Activated CD4-positive, alpha-beta T cell treated with anti-CD3 and anti-CD28 coated beads for 4 hours (primary cell): ENCODE results near the gene TMEM51.

ENCODE experiments used
- DNase-seq, 2 donors: peaks; one replicate each; pipeline ENCODE4 v3.0.0-alpha.2; 2020

The TMEM51 gene

DNA sequence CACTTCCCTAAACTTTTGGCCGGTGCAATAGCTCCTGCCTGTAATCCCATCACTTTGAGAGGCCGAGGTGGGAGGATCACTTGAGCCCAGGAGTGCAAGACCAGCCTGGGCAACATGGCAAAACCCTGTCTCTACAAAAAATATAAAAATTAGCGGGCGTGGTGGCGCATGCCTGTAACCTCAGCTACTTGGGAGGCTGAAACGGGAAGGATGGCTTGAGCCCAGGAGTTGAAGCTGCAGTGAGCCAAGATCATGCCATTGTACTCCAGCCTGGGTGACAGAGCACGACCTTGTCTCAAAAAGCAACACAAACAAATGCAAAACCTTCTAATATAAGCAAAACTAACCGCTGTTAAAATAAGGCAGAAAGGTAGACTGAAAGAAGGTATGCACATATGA, 25.9 kb downstream of the TMEM51 start:
- DNase-seq, result no peak

DNA sequence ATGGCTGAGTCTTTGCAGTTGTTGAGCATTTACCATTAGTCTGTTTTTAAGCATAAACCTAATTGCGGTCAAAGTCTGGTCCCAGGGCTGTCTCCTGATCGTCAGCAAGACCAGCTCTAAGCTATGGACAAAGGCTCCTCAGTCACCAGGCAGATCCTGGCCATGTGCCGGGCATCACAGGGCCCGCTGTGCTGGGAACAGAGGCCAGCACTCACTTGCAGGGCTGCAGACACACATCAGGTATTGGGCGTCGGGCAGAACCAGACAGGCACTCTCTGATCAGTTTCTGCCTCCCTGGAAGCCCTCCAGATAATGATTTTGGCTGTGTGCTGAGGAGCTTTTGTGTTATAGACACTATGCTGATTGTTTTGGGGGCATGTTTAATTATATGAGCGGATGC, 26.6 kb downstream of the TMEM51 start:
- DNase-seq, result no peak

DNA sequence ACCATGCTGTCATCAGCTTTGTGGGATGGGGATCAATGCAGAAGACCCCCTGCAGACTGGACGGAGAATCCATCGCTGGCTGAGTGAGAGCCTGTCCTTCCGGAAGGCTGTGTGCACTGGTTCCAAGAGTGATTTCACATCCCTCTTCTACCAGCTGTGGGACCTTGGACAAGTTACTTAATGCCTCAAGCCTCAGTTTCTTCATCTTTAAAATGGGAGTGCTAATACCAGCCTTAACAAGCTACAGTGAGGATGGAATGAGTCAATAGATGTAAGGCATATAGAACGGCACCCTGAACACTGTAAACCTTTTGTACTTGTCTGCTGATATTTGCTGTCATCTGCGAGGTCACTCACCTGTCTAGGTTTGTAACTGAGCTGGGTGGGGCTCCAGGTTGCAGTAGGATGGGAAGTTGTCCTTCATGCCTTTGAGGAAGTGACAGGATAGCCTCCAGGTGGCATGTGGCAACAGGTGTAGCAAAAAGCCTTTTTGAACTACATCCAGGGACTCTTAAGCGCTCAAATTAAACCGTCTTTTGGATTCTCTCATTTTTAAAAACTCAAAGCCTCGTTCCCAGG, 27.5 kb downstream of the TMEM51 start:
- no peak for DNase-seq

DNA sequence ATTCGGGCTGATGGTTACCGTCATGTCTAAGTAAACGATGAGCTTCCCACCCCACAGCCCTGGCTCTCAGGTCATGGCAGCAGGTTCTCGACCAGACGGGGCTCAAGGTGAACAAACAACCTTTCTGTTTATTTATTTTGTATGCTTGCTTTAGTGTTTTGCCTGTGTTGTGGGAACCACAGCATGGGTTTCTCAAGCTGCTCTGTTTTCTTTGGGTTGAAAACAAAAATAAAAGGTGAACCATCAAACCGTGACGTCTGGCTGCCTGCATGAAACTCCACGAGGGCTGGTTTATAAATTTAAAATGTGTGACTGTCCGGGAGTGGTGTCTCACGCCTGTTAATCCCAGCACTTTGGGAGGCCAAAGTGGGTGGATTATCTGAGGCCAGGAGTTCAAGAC, 28.0 kb downstream of the TMEM51 start:
- no peak for DNase-seq

DNA sequence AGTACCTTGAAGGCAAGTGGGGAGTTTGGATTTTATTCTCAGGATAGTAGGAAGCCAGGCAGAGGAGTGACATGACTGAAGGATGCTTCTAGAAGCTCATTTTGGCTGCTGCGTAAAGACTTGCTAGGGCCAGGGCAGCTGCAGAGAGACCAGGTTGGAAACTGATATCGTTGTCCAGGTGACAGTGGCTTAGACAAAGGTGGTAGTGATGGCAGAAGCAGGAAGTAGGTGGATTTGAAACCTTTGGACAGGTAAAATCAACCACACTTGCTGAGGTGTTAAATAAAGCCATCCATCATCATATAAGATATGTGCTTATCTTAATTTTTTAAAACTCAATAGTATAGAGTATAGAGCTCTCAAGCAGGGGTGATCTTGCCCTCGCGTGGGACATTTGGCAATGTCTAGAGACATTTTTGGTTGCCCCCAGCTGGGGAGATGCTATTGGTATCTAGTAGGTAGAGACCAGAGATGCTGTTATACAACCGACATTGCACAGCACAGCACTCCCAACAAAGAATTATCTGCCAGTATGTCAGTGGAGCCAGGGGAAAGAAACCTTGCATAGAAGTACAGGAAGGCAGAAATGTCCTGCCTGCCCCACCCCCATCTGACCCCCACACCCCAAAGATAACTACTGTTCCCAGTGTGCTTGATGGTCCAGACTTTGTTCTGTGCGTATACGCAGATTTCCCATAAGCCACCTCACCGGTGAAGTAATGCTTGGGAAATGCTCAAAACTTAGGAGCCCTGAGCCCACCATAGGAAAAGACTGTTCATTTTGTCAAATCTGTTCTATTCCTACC, 31.1 kb downstream of the TMEM51 start:
- no peak for DNase-seq

DNA sequence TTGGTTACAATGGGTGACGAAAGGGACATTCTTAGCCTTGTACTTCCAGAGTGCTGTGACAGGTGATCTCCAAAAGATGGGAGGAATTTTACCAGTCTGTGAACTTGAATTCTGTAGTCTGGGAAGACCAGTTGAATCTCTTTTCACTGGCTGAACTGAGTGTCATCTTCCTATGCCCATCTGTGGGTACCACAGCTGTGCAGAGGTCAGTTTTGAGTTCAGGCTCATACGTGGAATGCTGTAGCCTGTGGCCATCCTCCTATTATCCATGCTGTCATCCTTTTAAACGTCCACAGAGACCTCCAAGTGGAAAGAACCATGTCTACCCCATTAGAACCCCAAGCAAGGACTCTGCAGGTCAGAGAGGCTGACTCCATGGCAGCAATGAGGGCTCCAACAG, 32.1 kb downstream of the TMEM51 start:
- DNase-seq, result no peak

DNA sequence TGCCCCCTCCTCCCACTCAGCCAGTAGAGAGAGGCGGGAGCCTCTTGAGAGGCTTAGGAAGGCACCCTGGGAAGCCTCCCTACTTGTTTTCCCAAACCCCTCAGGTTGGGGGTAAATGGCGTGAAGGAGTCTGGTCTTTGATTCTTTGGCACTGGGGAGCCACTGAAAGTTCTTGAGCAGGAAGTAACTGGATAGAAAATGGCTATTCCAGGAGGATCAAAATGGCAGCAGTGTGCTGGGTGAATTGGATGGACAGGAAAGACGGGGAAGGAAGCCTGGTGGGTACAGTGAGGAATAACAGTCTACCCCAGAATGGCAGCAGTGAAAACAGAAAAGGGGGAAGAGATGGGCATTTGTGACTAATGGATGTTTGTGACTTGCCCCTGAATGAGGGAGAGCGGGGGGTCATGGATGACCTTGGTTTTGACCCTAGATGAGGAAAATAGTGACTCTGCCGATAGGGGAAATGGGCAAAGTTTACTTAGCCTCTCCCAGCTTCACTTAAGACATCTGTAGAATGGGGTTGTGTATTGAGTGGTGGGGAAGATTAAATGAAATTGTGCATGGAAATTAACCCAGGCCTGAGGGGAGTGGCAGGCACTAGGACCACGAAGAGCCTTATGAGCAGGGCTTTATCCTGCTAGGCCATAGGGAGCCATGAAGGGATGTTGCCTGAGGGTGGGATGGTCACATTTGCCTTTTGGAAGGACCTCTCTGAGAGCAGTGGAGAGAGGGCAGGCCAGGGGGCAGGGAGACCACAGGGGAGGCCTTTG, 32.7 kb downstream of the TMEM51 start:
- DNase-seq, result no peak

DNA sequence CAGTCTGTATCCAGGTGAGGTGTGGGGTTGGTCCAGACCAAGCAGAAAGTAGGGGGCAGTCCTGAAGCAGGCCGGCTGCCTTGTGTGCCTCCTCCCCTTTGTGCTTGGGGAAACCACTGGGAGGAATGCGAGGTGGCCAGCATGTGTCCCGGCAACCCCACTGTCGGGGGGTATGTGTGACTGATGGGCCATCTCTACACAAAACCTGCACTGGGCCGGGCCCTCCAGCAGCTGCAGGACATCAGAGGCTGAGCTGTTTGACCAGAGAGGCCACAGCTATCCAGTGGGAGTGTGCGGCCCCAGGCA, 33.3 kb downstream of the TMEM51 start:
- DNase-seq, result no peak

DNA sequence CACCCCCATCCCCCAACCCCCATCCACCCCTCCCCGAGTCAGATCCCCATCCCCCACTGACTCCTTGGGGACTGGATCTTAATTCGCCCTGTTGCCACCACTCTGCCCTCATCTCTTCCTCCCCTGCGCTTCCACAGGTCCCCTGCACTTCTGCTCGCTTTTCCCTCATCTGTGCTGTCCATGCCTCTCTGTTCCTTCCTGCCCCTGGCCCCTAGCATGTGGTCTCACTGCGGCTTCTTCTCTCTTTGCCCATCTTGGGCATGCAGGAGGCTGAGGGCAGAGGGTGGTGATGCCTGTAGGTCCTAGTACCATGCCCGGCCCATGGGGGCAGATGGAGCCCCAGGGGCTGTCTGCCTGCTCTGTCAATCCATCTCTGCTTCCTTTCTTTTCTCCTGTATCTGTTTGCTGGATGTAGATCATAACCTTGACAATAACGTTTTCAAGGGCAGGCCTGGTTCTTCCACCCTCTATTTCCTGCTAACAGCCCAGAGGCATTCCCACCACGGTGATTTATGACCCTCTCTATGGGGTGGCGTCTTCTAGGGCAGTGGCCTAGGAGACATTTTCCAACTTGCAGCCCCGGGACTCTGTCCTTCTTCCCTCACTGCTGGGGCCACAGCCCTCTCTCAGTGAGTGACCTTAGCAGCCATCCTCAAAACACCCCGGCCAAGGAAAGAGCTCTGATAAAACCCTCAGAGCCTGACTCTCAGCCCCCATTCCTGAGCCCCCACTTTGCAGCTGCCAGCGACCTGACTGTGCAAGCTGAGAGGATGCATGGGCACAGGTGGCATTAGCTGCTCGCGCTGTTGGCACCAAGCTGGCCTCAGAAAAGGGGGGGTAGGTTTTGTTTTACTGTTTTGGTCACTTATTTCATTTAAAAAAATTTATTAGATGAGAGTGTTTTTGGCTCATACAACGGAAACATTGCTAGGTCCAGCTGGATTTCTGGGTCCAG, 33.9 kb downstream of the TMEM51 start:
- no peak for DNase-seq

DNA sequence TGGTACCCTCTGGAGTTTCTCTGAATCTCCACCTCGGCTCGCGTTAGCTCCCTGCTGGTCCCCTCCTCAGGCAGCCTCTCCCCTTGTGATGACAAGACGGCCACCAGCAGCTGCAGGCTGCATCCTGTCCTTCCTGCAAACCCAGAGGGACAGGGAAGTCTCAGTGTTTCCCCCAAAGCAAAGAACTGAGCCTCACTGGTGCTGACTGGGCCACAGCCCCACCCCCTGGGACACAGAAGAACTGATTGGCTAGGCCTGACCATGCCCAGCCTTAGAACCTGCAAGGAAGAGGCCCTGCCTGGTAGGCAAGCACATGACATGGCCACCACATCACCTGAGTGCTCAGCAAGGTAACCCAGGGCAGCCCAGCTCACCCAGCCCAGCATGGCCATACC, 34.6 kb downstream of the TMEM51 start:
- no peak for DNase-seq

DNA sequence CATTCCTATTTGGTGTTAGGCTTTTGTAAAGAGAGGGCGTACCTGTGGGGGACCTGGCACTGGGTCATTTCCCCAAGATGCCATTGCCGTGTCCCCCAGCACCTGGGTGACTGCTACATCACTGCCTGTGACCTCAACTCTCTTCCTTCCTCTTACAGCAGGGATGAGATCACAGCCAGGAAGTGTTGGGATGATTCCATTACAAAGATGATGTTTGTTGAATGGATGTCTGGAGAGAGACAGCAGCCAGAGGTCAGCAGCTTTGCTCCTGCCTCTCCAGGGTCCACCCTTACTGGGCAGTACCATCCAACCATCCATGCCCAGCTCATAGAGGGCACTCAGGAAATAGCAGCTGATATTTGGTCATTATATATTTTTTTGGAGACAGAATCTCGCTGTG, 35.1 kb downstream of the TMEM51 start:
- no peak for DNase-seq

DNA sequence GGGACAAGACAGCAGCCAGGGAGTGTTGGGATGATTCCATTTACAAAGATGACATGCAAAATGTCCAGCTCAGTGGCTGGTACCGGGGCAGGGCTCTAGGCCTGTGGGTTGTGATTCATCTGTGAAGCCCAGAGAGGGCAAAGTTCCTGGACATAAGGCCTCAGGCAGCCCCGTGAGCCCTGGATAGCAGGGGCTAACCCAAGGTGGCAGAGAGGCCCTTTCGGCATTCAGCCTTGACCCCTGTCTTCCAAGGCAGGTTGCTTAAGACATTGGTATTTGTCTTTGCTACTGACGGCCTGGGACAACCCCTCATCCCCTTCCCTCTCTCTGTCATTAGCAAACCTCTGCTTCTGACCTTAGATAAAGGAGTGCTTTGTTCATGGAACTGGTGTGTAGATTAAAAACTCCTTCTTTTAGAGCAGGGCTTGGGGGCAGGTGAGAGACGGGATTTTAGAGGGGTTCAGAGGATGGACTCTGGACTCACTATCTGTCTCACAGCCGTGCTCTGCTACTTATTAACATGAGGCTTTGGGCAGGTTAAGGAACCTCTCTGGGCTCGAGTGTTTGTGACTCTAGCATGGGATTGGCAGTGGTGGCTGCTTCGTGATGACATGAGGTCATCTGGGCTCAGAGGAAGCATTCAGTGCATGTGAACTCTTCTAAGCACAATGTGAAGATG, 36.3 kb downstream of the TMEM51 start:
- no peak for DNase-seq

DNA sequence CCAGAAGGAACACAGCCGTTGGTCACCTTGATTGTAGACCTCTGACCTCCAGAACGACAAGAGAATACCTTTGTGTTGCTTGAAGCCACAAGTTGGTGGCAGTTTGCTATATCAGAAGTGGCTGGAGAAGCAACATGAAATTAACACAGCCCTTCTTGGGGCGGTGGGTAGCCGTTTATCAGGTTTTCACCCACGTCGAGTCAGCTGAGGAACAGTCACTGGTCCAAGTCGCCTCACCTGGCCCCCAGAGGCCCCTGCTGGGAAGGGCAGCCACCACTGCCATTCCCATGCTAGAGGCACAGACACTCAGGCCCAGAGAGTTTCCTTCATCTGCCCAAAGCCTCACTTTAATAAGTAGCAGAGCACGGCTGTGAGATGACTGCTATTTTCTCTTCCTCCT, 37.7 kb downstream of the TMEM51 start:
- no peak for DNase-seq

DNA sequence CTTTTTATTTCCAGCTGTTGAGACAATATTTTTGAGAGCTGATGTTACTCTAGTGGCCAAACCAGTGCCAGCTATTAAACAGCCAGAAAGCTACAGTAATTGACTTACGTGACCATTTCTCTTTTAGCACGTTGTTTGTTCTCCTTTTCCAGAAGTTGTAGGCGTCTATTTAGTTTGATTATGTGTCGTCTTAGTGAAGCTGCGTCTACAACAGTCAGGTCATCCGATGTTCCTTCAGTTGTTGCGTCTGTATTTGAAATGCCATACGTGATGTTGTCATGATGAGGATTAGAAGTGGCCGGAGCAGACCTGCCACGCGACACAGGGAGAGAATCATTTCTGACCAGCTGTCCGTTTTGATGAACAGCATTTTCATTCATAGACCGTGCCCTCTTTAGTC, 38.2 kb downstream of the TMEM51 start:
- DNase-seq, result no peak

DNA sequence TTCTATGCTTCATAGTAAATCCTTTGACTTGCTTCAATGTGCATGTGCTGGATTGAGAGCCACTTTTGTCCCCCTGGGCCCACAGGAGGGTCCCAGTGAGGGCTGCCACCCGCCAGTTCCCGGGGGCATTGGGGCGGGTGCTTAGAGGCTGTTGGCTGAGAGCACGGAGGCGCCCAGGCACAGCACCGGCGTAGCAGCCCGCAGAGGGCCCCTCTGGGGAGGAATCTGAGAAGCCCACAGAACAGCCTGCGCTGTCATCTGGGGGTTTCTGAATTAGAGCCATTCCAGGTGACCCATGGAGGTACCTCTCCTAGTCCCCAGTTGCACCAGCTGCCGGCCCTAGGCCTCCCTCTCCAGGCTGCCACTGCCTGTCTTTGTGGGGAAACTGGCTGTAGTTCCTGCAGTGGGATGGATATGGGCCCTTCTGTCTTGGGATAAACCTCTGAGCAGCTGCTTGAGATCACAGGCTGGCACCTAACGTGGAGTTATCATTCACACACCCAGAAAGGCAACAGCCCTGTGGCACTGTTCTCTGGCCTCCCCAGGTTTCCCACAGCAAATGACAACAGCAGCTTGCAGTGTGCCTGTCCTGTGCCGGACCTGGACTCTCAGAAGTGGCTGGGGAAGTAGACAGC, 39.5 kb downstream of the TMEM51 start:
- no peak for DNase-seq

DNA sequence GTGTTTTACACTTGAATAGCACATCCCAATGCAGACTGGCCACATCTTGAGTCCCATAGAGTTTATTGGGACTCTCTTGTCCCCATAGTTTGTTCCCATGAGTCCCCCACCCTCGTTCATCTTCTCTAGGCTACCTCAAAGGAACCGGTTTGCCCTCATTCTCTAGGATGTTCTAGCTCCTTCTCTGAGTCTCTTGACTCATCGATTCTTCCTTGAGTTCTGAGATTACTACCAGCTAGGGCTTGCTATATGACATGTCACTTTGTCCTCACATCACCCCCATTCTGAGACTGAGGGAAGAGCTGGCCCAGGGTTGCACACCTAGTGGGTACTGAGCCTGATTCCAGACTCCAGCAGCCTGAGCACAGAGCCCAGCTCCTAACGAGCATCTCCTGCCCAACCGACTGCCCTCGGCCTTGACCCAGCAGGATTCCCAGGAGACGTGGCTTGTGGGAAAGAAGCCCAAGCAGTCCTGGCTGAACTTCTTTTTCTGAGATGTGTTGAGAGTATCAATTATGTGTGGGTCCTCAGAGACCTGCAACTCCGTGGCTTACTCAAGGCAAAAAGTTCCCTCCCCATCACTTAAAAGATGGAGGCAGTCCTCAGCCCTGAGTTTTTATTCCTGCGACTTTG, 42.0 kb downstream of the TMEM51 start:
- no peak for DNase-seq

DNA sequence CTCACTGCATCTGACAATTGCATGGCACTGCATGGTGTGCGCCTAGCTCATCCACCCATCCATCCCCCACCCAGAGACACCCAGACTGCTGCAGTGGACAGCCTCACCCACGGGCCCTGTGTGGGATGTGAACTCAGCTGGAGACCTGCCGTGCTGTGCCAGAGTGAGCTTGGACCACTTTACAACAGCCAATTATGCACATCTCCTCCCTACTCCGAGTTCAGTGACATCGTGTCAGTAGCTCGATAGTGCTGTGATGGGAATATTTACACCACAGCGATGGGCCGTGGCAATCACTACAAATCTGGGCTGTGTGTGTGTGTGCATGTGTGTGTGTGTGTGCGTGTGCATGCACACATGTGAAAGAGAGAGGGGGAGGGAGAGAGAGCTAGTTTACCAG, 42.5 kb downstream of the TMEM51 start:
- DNase-seq, result no peak

DNA sequence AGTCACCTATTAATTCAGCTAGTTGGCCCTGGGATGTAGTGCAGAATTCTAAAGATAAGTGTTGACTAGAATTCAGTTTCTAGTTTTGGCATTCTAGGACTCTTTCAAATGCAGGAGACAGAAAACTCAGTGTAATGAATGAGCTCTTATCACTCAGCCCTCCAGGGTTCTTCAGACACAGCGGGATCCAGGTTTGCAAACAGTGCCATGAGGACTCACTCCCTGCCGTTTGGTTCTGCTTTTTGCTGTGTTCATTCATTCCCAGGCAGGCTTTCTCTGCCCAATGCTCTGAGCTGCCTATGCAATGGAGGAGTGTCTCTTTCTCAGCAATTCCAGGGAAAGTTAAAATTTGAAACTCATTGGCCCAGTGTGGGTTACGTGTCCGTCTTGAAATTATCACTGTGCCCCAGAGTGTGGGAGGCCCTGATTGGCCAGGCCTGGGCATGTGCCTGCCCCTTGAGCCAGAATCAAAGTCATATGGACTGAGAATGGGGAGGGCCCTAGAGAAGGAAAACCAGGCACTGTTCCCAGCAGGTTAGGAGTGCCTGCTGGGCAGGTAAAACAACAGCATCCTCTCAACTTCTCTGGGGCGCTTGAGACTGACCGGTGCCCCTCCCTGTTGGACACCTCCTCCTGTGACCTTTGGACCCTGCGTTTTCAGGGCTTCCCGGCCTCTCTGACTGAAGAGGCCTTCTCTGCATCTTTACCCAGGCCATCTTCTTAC, 43.4 kb downstream of the TMEM51 start:
- DNase-seq, result no peak

DNA sequence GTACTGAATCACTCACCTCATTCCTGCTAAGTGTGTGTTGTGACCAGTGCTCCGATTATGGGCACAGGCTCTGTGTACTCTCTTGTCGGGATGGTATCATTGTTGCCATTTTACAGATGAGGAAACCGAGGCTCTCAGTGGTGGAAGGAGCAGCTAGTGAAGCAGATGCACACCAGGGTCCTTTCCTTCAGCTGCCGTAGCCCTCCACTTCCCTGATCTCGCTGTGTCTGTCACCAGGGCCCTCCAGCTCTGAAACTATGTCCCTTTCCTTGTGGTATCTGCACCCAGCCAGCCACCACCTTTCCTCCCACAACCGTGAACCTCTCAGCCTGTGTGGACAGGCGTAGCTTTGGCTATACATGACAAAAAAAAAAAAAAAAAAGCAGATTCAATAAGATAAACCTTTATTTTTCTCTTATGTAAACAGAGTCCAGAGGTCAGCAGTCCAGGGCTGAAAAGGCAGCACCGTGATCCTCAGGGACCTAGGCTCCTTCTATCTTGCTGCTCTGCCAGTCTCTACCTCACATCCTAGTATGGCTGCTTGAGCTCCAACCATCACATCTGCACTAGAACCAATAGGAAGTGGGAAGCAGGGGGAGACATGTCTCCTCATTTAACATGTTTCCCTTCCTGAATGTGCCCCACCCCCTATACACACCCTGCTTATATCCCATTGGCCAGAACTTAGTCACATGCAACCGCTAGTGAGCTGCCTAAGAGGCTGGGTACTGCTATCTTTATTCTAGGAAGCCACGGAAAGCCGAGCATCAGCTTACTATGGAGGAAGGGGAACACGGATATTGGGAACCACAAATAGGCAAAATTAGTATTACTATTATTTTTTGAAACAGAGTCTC, 44.3 kb downstream of the TMEM51 start:
- no peak for DNase-seq

DNA sequence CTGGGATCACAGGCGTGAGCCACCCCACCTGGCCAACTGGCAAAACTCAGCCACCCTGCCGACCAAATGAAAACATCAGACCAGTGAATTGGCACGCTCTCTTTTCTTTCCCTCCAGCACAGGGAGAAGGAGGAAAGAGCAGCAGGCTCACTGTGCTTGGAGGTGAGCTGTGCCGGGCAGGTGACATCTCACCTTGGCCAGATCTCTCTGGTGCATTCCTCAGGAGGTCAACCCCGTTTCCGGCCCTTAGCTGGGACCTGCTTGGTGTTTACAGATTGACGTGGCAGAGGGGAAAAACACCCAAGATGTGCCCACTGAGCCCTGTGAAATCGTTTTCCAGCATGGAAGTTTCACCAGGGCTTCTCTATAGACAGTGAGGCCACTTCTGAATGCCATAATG, 45.1 kb downstream of the TMEM51 start:
- no peak for DNase-seq
